HepG2 (cell line): ENCODE data around the gene SLC35A1. TPM values are rescaled to one million over a fixed set of nuclear protein-coding genes. Genes with fewer than 3 reads are reported as not detected.

Source experiments
- AKAP8 ChIP-seq: sonication (generic); formaldehyde crosslinking; IDR thresholded peaks from 2 replicates; pipeline ENCODE4 v1.5.1; 2020; ENCODE audit warnings: mild to moderate bottlenecking, missing genetic modification reagents
- ARID3A ChIP-seq: IDR thresholded peaks from 2 replicates; pipeline ENCODE4 v1.6.1; 2012; ENCODE audit warnings: low read depth, low read length, improper control_type of control experiment
- ASH2L ChIP-seq: fragments of 300-600, 200-600 bp; sonication (generic); IDR thresholded peaks from 2 replicates; pipeline ENCODE4 v1.7.0; 2017; ENCODE audit warnings: low read depth, mild to moderate bottlenecking, moderate library complexity, mixed read lengths, low read length; ENCODE audit not compliant: insufficient read length
- CC2D1A ChIP-seq: sonication (generic); formaldehyde crosslinking; IDR thresholded peaks from 2 replicates; pipeline ENCODE4 v1.8.1; 2023; ENCODE audit warnings: mild to moderate bottlenecking, missing genetic modification reagents
- DNMT3B ChIP-seq: conservative IDR thresholded peaks from 2 replicates; pipeline ENCODE4 v1.6.1; 2016; ENCODE audit warnings: missing biosample characterization, control low read depth
- ETV5 ChIP-seq: IDR thresholded peaks from 2 replicates; pipeline ENCODE4 v1.6.1; 2018; ENCODE audit warnings: missing biosample characterization, missing genetic modification reagents, inconsistent platforms, borderline replicate concordance
- FOSL2 ChIP-seq: sonication (generic); formaldehyde crosslinking; IDR thresholded peaks from 2 replicates; pipeline ENCODE4 v1.4.0; 2020; ENCODE audit warnings: missing genetic modification reagents
- GRHL1 ChIP-seq: sonication (generic); formaldehyde crosslinking; conservative IDR thresholded peaks from 2 replicates; pipeline ENCODE4 v1.8.0; 2022; ENCODE audit warnings: missing genetic modification reagents
- HBP1 ChIP-seq: IDR thresholded peaks from 2 replicates; pipeline ENCODE4 v1.6.1; 2016; ENCODE audit warnings: low read depth, control low read depth
- HDAC2 ChIP-seq: sonication (generic); formaldehyde crosslinking; IDR thresholded peaks from 2 replicates; pipeline ENCODE4 v1.4.0; 2020; ENCODE audit warnings: missing genetic modification reagents
- MED13 ChIP-seq: sonication (generic); formaldehyde crosslinking; IDR thresholded peaks from 2 replicates; pipeline ENCODE4 v1.5.0; 2020; ENCODE audit warnings: missing genetic modification reagents
- MIER3 ChIP-seq: IDR thresholded peaks from 2 replicates; pipeline ENCODE4 v1.6.1; 2016; ENCODE audit warnings: missing compliant biosample characterization, borderline replicate concordance
- NFRKB ChIP-seq: fragments of 450-650 bp; IDR thresholded peaks from 2 replicates; pipeline ENCODE4 v1.6.1; 2017
- NR3C1 ChIP-seq: sonication (generic); formaldehyde crosslinking; IDR thresholded peaks from 2 replicates; pipeline ENCODE4 v1.4.0; 2020; ENCODE audit warnings: missing genetic modification reagents
- RAD21 ChIP-seq: fragments of 450-650 bp; formaldehyde crosslinking; IDR thresholded peaks from 2 replicates; pipeline ENCODE4 v1.5.0; 2020; ENCODE audit warnings: mild to moderate bottlenecking
- RFX3 ChIP-seq: IDR thresholded peaks from 2 replicates; pipeline ENCODE4 v1.6.1; 2016; ENCODE audit warnings: missing biosample characterization, missing genetic modification reagents
- SIN3B ChIP-seq: fragments of 150-350 bp; IDR thresholded peaks from 2 replicates; pipeline ENCODE4 v1.6.1; 2014; ENCODE audit warnings: low read length
- SRSF4 ChIP-seq: fragments of 200-400 bp; formaldehyde crosslinking; IDR thresholded peaks from one replicate; pipeline ENCODE4 v1.6.1; 2018; ENCODE audit warnings: mild to moderate bottlenecking, low read depth, low read length, moderate library complexity; ENCODE audit not compliant: poor library complexity, severe bottlenecking
- TGIF2 ChIP-seq: IDR thresholded peaks from 2 replicates; pipeline ENCODE4 v1.6.1; 2016; ENCODE audit warnings: control low read depth, missing compliant biosample characterization
- WIZ ChIP-seq: sonication (generic); formaldehyde crosslinking; IDR thresholded peaks from 2 replicates; pipeline ENCODE4 v1.5.1; 2020; ENCODE audit warnings: mild to moderate bottlenecking, missing genetic modification reagents
- ZMYM4 ChIP-seq: sonication (generic); formaldehyde crosslinking; IDR thresholded peaks from 2 replicates; pipeline ENCODE4 v1.8.1; 2023; ENCODE audit warnings: mild to moderate bottlenecking, missing genetic modification reagents
- ZNF136 ChIP-seq: sonication (generic); formaldehyde crosslinking; IDR thresholded peaks from 2 replicates; pipeline ENCODE4 v1.8.1; 2022; ENCODE audit warnings: low read depth, mild to moderate bottlenecking, moderate library complexity, missing genetic modification reagents
- ZNF205 ChIP-seq: IDR thresholded peaks from 2 replicates; pipeline ENCODE4 v1.6.1; 2018; ENCODE audit warnings: missing biosample characterization, missing genetic modification reagents
- ZNF225 ChIP-seq: sonication (generic); formaldehyde crosslinking; IDR thresholded peaks from 2 replicates; pipeline ENCODE4 v1.4.0; 2020; ENCODE audit warnings: mild to moderate bottlenecking, missing genetic modification reagents
- ZNF264 ChIP-seq: sonication (generic); formaldehyde crosslinking; IDR thresholded peaks from 2 replicates; pipeline ENCODE4 v1.4.0; 2020; ENCODE audit warnings: missing genetic modification reagents
- ZNF350 ChIP-seq: sonication (generic); formaldehyde crosslinking; IDR thresholded peaks from 2 replicates; pipeline ENCODE4 v1.4.0; 2020; ENCODE audit warnings: mild to moderate bottlenecking, low read depth, missing genetic modification reagents, borderline replicate concordance
- ZNF572 ChIP-seq: sonication (generic); formaldehyde crosslinking; IDR thresholded peaks from 2 replicates; pipeline ENCODE4 v1.5.1; 2020; ENCODE audit warnings: mild to moderate bottlenecking, missing genetic modification reagents
- ZNF784 ChIP-seq: sonication (generic); formaldehyde crosslinking; IDR thresholded peaks from 2 replicates; pipeline ENCODE4 v1.5.1; 2020; ENCODE audit warnings: missing genetic modification reagents, mild to moderate bottlenecking, borderline replicate concordance
- polyA plus RNA-seq, 8 experiments: library from polyadenylated mRNA; depleted of rRNA in 3 of 8; stranded (reverse) in 7 of 8; unstranded in 1 of 8; fragments of >200 nt; fragmentation: Illumina TruSeq in 4 of 8; extraction: Trizol in 4 of 8; gene quantifications; 2 replicates each; pipeline versions ENCODE4 v1.2.1 to v1.2.3, GENCODE V29; 2011 to 2016; ENCODE audit warnings: low read depth in 4 of 8, missing spikeins in 1 of 8, mixed read lengths in 1 of 8; ENCODE audit not compliant: insufficient read depth in 1 of 8
- total RNA-seq, 5 experiments: library from RNA; depleted of rRNA; stranded (reverse); fragments of >200 nt; fragmentation: Illumina TruSeq; extraction: Trizol; gene quantifications; 2 replicates each; pipeline ENCODE4 v1.2.3, GENCODE V29; 2016; ENCODE audit warnings: low read depth in 1 of 5

SLC35A1 gene
- total and polyA plus RNA-seq, 2 of the 13 experiments (the other 11 are each of a cell fraction or from before 2014, with no cell fraction given), result 24.8 to 25.1 TPM

- TF ChIP-seq NFRKB (no peak), MED13 (CRISPR knock-in tag) (no peak), ZNF225 (CRISPR knock-in tag) (no peak; the same call in 1 of the 2 replicates), AKAP8 (CRISPR knock-in tag) (no peak), TGIF2 (CRISPR knock-in tag) (peak; percentile 97), CC2D1A (no peak), ZNF205 (CRISPR knock-in tag) (0 out of 2 replicates have a peak, but pooled peaks have one; percentile 57), NR3C1 (CRISPR knock-in tag) (no peak), GRHL1 (no peak), ZNF136 (no peak), WIZ (CRISPR knock-in tag) (peak; percentile 98), FOSL2 (peak; percentile 48; the same call in 1 of the 2 replicates), ARID3A (no peak), ZNF350 (CRISPR knock-in tag) (no peak), MIER3 (CRISPR knock-in tag) (peak; percentile 68; the same call in 1 of the 2 replicates), HDAC2 (CRISPR knock-in tag) (peak; percentile 82; the same call in 1 of the 2 replicates), RFX3 (peak; percentile 29; the same call in 1 of the 2 replicates), SIN3B (no peak), RAD21 (no peak), DNMT3B (peak; percentile 97), ZNF264 (CRISPR knock-in tag) (peak; percentile 57; the same call in 1 of the 2 replicates), ASH2L (no peak), SRSF4 (no peak), ZMYM4 (CRISPR knock-in tag) (no peak), ZNF572 (CRISPR knock-in tag) (no peak), HBP1 (CRISPR knock-in tag) (peak; percentile 92), ETV5 (CRISPR knock-in tag) (peak; percentile 47; the same call in 1 of the 2 replicates), ZNF784 (CRISPR knock-in tag) (no peak)
Observed at GRCh38 chr6:87436435-87436834, 36.3 kb upstream of the SLC35A1 start (continued).
